HG03460 (cell line): Measurements from ENCODE around the gene TUBGCP3.
"Not testable (repeated sequence)": the region's sequence is repeated elsewhere in the genome, so short reads cannot be mapped to it uniquely, and the experiment has no call there.

ENCODE experiments used
- ATAC-seq: cut with Tn5 transposase; IDR thresholded peaks from one replicate; pipeline ENCODE4 v1.9.1; 2021; ENCODE audit not compliant: unreplicated experiment

TUBGCP3 gene

GRCh38 chr13:112486386-112487126 is 101.4 kb downstream of the TUBGCP3 start:
- ATAC-seq: no peak

- ATAC-seq: not testable (repeated sequence)
These were observed 102.1 kb downstream of the TUBGCP3 start for GRCh38 chr13:112485814-112486213.

GRCh38 chr13:112483299-112483698 is 104.7 kb downstream of the TUBGCP3 start:
- no peak for ATAC-seq

- no peak for ATAC-seq
These were observed 106.5 kb downstream of the TUBGCP3 start for GRCh38 chr13:112481458-112481857.

- ATAC-seq: no peak
These were observed 108.6 kb downstream of the TUBGCP3 start for GRCh38 chr13:112479389-112479788.

GRCh38 chr13:112477070-112477619 is 110.8 kb downstream of the TUBGCP3 start:
- ATAC-seq: no peak

- ATAC-seq: no peak
These were observed 112.1 kb downstream of the TUBGCP3 start for GRCh38 chr13:112475889-112476288.

- ATAC-seq: no peak
These were observed 113.1 kb downstream of the TUBGCP3 start for GRCh38 chr13:112474869-112475268.

GRCh38 chr13:112473818-112474217 is 114.1 kb downstream of the TUBGCP3 start:
- no peak for ATAC-seq

GRCh38 chr13:112469071-112469745 is 118.7 kb downstream of the TUBGCP3 start:
- no peak for ATAC-seq

- ATAC-seq: no peak
These were observed 119.9 kb downstream of the TUBGCP3 start for GRCh38 chr13:112468069-112468468.

GRCh38 chr13:112467236-112467635 is 120.7 kb downstream of the TUBGCP3 start:
- ATAC-seq: no peak

- ATAC-seq: no peak
These were observed 121.6 kb downstream of the TUBGCP3 start for GRCh38 chr13:112466132-112467058.

GRCh38 chr13:112465251-112466131 is 122.5 kb downstream of the TUBGCP3 start:
- ATAC-seq: no peak

- ATAC-seq: no peak
These were observed 123.2 kb downstream of the TUBGCP3 start for GRCh38 chr13:112464720-112465119.

- ATAC-seq: no peak
These were observed 125.5 kb downstream of the TUBGCP3 start for GRCh38 chr13:112462408-112462807.

GRCh38 chr13:112457485-112457884 is 130.5 kb downstream of the TUBGCP3 start:
- ATAC-seq: no peak

GRCh38 chr13:112457081-112457480 is 130.9 kb downstream of the TUBGCP3 start:
- ATAC-seq: no peak

GRCh38 chr13:112456138-112457056 is 131.6 kb downstream of the TUBGCP3 start:
- ATAC-seq: no peak
